Astrocyte (in vitro differentiated cells and primary cell): ENCODE results near the gene CCDC38. TPM values are rescaled to one million over a fixed set of nuclear protein-coding genes. Genes with fewer than 3 reads are reported as not detected.

Experiments
- DNase-seq: peaks from one replicate; pipeline ENCODE4 v3.0.0-alpha.2; 2010; ENCODE audit warnings: low read depth
- FAIRE-seq: peaks from 2 replicates; lab custom pipeline; 2011; peaks lifted over from hg19 to GRCh38; lab: Jason Lieb, UNC
- H2AFZ ChIP-seq: 2 replicates; pipeline ENCODE4 v1.6.0; 2012; ENCODE audit warnings: low read depth, low read length, inconsistent platforms
- H3K27ac ChIP-seq: 2 replicates; pipeline ENCODE4 v1.5.1; 2011; ENCODE audit warnings: low read depth, low read length, inconsistent platforms
- H3K27me3 ChIP-seq: 2 replicates; pipeline ENCODE4 v1.6.0; 2011; ENCODE audit warnings: low read length, inconsistent platforms; ENCODE audit not compliant: insufficient read depth
- H3K36me3 ChIP-seq: 2 replicates; pipeline ENCODE4 v1.5.1; 2011; ENCODE audit warnings: low read length, inconsistent platforms; ENCODE audit not compliant: insufficient read depth
- H3K4me1 ChIP-seq: 2 replicates; pipeline ENCODE4 v1.5.1; 2011; ENCODE audit warnings: low read length, inconsistent platforms; ENCODE audit not compliant: insufficient read depth
- H3K4me2 ChIP-seq: 2 replicates; pipeline ENCODE4 v1.6.0; 2012; ENCODE audit warnings: low read length, inconsistent platforms
- H3K4me3 ChIP-seq: 2 replicates; pipeline ENCODE4 v1.5.1; 2011; ENCODE audit warnings: low read depth, mild to moderate bottlenecking, low read length, inconsistent platforms; ENCODE audit not compliant: insufficient read depth
- H3K79me2 ChIP-seq: 2 replicates; pipeline ENCODE4 v1.6.0; 2012; ENCODE audit warnings: mild to moderate bottlenecking, low read length, inconsistent platforms; ENCODE audit not compliant: insufficient read depth
- H3K9ac ChIP-seq: 2 replicates; pipeline ENCODE4 v1.6.0; 2012; ENCODE audit warnings: mild to moderate bottlenecking, low read length, inconsistent platforms
- H3K9me3 ChIP-seq: 2 replicates; pipeline ENCODE4 v1.5.1; 2012; ENCODE audit warnings: low read depth, mild to moderate bottlenecking, low read length, inconsistent platforms; ENCODE audit not compliant: insufficient read depth
- H4K20me1 ChIP-seq: 2 replicates; pipeline ENCODE4 v1.6.0; 2012; ENCODE audit warnings: low read length, inconsistent platforms; ENCODE audit not compliant: insufficient read depth
- H3K27ac Mint-ChIP-seq: one replicate; pipeline ENCODE4 v1.8.0; 2021; ENCODE audit warnings: mild to moderate bottlenecking, mixed read lengths; ENCODE audit not compliant: unreplicated experiment
- H3K27me3 Mint-ChIP-seq: one replicate; pipeline ENCODE4 v1.8.0; 2021; ENCODE audit warnings: low read depth, mixed read lengths; ENCODE audit not compliant: unreplicated experiment
- H3K36me3 Mint-ChIP-seq: one replicate; pipeline ENCODE4 v1.8.0; 2021; ENCODE audit warnings: low read depth, mixed read lengths; ENCODE audit not compliant: unreplicated experiment
- H3K4me1 Mint-ChIP-seq: one replicate; pipeline ENCODE4 v1.8.0; 2021; ENCODE audit warnings: low read depth, mixed read lengths; ENCODE audit not compliant: unreplicated experiment
- H3K4me3 Mint-ChIP-seq: one replicate; pipeline ENCODE4 v1.8.0; 2021; ENCODE audit warnings: mild to moderate bottlenecking, moderate library complexity, mixed read lengths; ENCODE audit not compliant: unreplicated experiment
- H3K9me3 Mint-ChIP-seq: one replicate; pipeline ENCODE4 v1.8.0; 2021; ENCODE audit warnings: mild to moderate bottlenecking, mixed read lengths; ENCODE audit not compliant: unreplicated experiment
- EZH2 ChIP-seq: IDR thresholded peaks from 2 replicates; pipeline ENCODE4 v1.6.1; 2012; ENCODE audit warnings: mild to moderate bottlenecking, low read length, inconsistent platforms; ENCODE audit not compliant: insufficient read depth
- total RNA-seq: library from RNA; stranded (reverse); gene quantifications from 2 replicates; pipeline ENCODE4 v1.2.1, GENCODE V29; 2021
- TF ChIP-seq, protein P1 (sequence below): IDR thresholded peaks from 2 replicates; pipeline ENCODE4 v1.5.1; 2011; ENCODE audit warnings: low read depth, mild to moderate bottlenecking, inconsistent platforms, low read length, moderate library complexity; ENCODE audit not compliant: insufficient read depth

Gene CCDC38
- total RNA-seq, 1 donor from 2014 or later: 0.07 TPM

DNA sequence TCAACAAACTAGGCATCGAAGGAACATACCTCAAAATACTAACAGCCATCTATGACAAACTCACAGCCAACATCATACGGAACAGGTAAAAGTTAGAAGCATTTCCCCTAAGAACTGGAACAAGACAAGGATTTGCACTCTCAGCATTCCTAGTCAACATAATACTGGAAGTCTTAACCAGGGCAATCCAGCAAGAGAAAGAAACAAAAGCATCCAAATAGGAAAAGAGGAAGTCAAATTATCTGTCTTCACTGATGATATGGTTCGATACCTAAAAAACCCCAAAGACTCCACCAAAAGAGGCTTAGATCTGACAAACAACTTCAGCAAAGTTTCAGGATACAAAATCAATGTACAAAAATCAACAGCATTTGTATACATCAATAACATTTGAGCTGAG is 32.5 kb downstream of the CCDC38 start:
- no peak for FAIRE-seq
- H3K4me1 Mint-ChIP-seq: no peaks in the 10 kb centered on the region

DNA sequence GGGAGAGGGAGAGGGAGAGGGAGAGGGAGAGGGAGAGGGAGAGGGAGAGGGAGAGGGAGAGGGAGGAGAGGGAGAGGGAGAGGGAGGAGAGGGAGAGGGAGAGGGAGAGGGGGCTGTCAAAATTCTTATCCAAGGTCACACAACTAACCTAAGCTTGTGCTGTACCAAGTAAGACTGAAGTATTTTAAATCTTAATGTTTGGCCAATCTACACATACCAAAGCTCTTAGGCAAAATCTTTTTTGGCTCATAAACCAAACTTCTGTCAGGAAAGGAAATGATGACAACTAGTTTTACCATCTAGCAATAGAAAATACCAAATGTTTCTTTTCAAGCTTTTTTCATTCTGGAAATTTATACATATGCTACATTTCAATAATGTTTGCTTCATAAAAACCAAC is 33.8 kb downstream of the CCDC38 start:
- Mint-ChIP-seq H3K4me3 (no peak overlapping the region), H3K9me3 (peaks cover 3% of the 10 kb centered on the region), H3K36me3 (no peaks in the 10 kb centered on the region), H3K27ac (no peak overlapping the region), H3K4me1 (no peaks in the 10 kb centered on the region), H3K27me3 (no peaks in the 10 kb centered on the region)
- Histone ChIP-seq H3K79me2 (no peaks in the 10 kb centered on the region), H3K9me3 (no peaks in the 10 kb centered on the region), H3K4me3 (no peak overlapping the region), H2AFZ (no peak overlapping the region), H3K36me3 (no peaks in the 10 kb centered on the region), H4K20me1 (no peaks in the 10 kb centered on the region), H3K27ac (no peak overlapping the region), H3K4me2 (no peak overlapping the region), H3K27me3 (no peaks in the 10 kb centered on the region), H3K4me1 (no peaks in the 10 kb centered on the region), H3K9ac (no peak overlapping the region)
- TF ChIP-seq, protein P1, sequence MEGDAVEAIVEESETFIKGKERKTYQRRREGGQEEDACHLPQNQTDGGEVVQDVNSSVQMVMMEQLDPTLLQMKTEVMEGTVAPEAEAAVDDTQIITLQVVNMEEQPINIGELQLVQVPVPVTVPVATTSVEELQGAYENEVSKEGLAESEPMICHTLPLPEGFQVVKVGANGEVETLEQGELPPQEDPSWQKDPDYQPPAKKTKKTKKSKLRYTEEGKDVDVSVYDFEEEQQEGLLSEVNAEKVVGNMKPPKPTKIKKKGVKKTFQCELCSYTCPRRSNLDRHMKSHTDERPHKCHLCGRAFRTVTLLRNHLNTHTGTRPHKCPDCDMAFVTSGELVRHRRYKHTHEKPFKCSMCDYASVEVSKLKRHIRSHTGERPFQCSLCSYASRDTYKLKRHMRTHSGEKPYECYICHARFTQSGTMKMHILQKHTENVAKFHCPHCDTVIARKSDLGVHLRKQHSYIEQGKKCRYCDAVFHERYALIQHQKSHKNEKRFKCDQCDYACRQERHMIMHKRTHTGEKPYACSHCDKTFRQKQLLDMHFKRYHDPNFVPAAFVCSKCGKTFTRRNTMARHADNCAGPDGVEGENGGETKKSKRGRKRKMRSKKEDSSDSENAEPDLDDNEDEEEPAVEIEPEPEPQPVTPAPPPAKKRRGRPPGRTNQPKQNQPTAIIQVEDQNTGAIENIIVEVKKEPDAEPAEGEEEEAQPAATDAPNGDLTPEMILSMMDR: no peak
- no peak for TF ChIP-seq EZH2
- no peak for FAIRE-seq
- peak; percentile 30 for DNase-seq

More for the DNA sequence above, 32.5 kb downstream of the CCDC38 start:
- H3K9me3 ChIP-seq: no peaks in the 10 kb centered on the region
- no peak overlapping the region for H3K27ac ChIP-seq
- H3K36me3 ChIP-seq: no peaks in the 10 kb centered on the region
- no peaks in the 10 kb centered on the region for H4K20me1 ChIP-seq
- no peak overlapping the region for H3K9ac ChIP-seq
- TF ChIP-seq, protein P1: no peak
- no peak for TF ChIP-seq EZH2
- no peak overlapping the region for H3K27ac Mint-ChIP-seq
- no peaks in the 10 kb centered on the region for H3K27me3 Mint-ChIP-seq
- DNase-seq: no peak
- no peaks in the 10 kb centered on the region for H3K27me3 ChIP-seq
- H3K4me2 ChIP-seq: no peak overlapping the region
- H3K4me3 ChIP-seq: no peak overlapping the region
- no peaks in the 10 kb centered on the region for H3K79me2 ChIP-seq
- no peaks in the 10 kb centered on the region for H3K36me3 Mint-ChIP-seq
- H3K4me1 ChIP-seq: no peaks in the 10 kb centered on the region
- no peak overlapping the region for H2AFZ ChIP-seq
- peaks cover 3% of the 10 kb centered on the region for H3K9me3 Mint-ChIP-seq
- H3K4me3 Mint-ChIP-seq: no peak overlapping the region

DNA sequence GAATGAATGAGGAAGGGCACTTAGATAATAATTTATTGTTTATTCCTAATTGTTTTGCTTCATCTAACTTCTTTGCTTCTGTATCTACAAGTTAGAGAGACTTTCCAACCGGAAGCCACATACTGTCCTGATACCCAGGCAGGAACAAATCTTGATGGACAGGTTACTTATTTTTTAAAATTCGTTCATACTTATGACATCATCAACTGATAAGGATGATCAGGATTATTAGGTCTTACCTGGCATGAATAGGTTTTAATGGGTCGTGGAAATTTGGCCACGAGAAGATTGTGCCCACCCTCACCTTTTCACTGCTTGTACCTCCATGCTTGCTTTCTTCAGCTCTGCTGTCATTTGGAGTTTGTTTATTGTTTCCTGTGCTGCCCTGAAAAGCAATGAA is 44.3 kb downstream of the CCDC38 start:
- DNase-seq: no peak
- H3K27me3 Mint-ChIP-seq: no peaks in the 10 kb centered on the region
- Histone ChIP-seq H3K4me3 (no peak overlapping the region), H2AFZ (no peak overlapping the region), H3K4me2 (no peak overlapping the region), H3K79me2 (no peaks in the 10 kb centered on the region), H3K9me3 (no peaks in the 10 kb centered on the region), H3K27me3 (no peaks in the 10 kb centered on the region), H3K9ac (no peak overlapping the region), H3K4me1 (no peaks in the 10 kb centered on the region), H3K36me3 (no peaks in the 10 kb centered on the region), H3K27ac (no peak overlapping the region), H4K20me1 (no peaks in the 10 kb centered on the region)
- H3K9me3 Mint-ChIP-seq: no peaks in the 10 kb centered on the region
- H3K4me3 Mint-ChIP-seq: no peak overlapping the region
- H3K36me3 Mint-ChIP-seq: no peaks in the 10 kb centered on the region
- FAIRE-seq: no peak
- H3K27ac Mint-ChIP-seq: no peak overlapping the region
- H3K4me1 Mint-ChIP-seq: no peaks in the 10 kb centered on the region
- TF ChIP-seq EZH2: no peak
- TF ChIP-seq, protein P1: no peak
